ENCODE data around the gene HMCN1.

HMCN1 gene

GRCh38 chr1:186164773-186165172, 430.6 kb downstream of the HMCN1 start:
- in situ Hi-C loops (cut with MboI; ENCODE audit: low pct_unique_long_range_greater_than_20kb, low sequenced_read_pairs, unreplicated experiment) = no loop called here
- TF ChIP-seq CTCF (IDR thresholded peaks at IDR 0.05; ENCODE audit: extremely low read depth, insufficient read depth, missing control alignments) = no peak
- DNase-seq (ENCODE audit: low spot score) = no peak

- in situ Hi-C loops (cut with MboI; ENCODE audit: low pct_unique_long_range_greater_than_20kb, low sequenced_read_pairs, unreplicated experiment) = no loop called here
Observed at GRCh38 chr1:186165303-186165702, 431.1 kb downstream of the HMCN1 start.

GRCh38 chr1:186167096-186167668, 433.0 kb downstream of the HMCN1 start:
- no peak for DNase-seq (ENCODE audit: low spot score)
- in situ Hi-C loops (cut with MboI; ENCODE audit: low pct_unique_long_range_greater_than_20kb, low sequenced_read_pairs, unreplicated experiment) = no loop called here

More at GRCh38 chr1:186165303-186165702, 431.1 kb downstream of the HMCN1 start:
- DNase-seq (ENCODE audit: low spot score) = no peak
- no peak for TF ChIP-seq CTCF (IDR thresholded peaks at IDR 0.05; ENCODE audit: extremely low read depth, insufficient read depth, missing control alignments)

GRCh38 chr1:186175588-186175987, 441.4 kb downstream of the HMCN1 start:
- DNase-seq (ENCODE audit: low spot score) = no peak
- in situ Hi-C loops (cut with MboI; ENCODE audit: low pct_unique_long_range_greater_than_20kb, low sequenced_read_pairs, unreplicated experiment) = no loop called here
- no peak for TF ChIP-seq CTCF (IDR thresholded peaks at IDR 0.05; ENCODE audit: extremely low read depth, insufficient read depth, missing control alignments)

More at GRCh38 chr1:186167096-186167668, 433.0 kb downstream of the HMCN1 start:
- no peak for TF ChIP-seq CTCF (IDR thresholded peaks at IDR 0.05; ENCODE audit: extremely low read depth, insufficient read depth, missing control alignments)

- no peak for TF ChIP-seq CTCF (IDR thresholded peaks at IDR 0.05; ENCODE audit: extremely low read depth, insufficient read depth, missing control alignments)
- no peak for DNase-seq (ENCODE audit: low spot score)
Observed at GRCh38 chr1:186178426-186179043, 444.3 kb downstream of the HMCN1 start.

GRCh38 chr1:186179231-186179630, 445.0 kb downstream of the HMCN1 start:
- DNase-seq (ENCODE audit: low spot score) = no peak
- in situ Hi-C loops (cut with MboI; ENCODE audit: low pct_unique_long_range_greater_than_20kb, low sequenced_read_pairs, unreplicated experiment) = no loop called here
- no peak for TF ChIP-seq CTCF (IDR thresholded peaks at IDR 0.05; ENCODE audit: extremely low read depth, insufficient read depth, missing control alignments)

More at GRCh38 chr1:186178426-186179043, 444.3 kb downstream of the HMCN1 start:
- in situ Hi-C loops (cut with MboI; ENCODE audit: low pct_unique_long_range_greater_than_20kb, low sequenced_read_pairs, unreplicated experiment) = no loop called here

Data from GM13977 (cell line).